Mucosa of rectum (tissue), 2 donors: Measurements from ENCODE around the gene CD164.
"Not testable (repeated sequence)": the region's sequence is repeated elsewhere in the genome, so short reads cannot be mapped to it uniquely, and the experiment has no call there.

Source experiments
- H3K27ac ChIP-seq, 2 donors: one replicate each; pipeline ENCODE4 v1.7.0; 2013; ENCODE audit warnings: inconsistent platforms in 2 of 2, low read depth in 2 of 2, low read length in 2 of 2
- H3K27me3 ChIP-seq, 2 donors: one replicate each; pipeline ENCODE4 v1.7.0; 2013; ENCODE audit warnings: low read length in 2 of 2; ENCODE audit not compliant: control insufficient read depth in 2 of 2, insufficient read depth in 2 of 2
- H3K36me3 ChIP-seq, 2 donors: one replicate each; pipeline ENCODE4 v1.7.0; 2013; ENCODE audit warnings: low read length in 2 of 2; ENCODE audit not compliant: control insufficient read depth in 2 of 2, insufficient read depth in 2 of 2
- H3K4me1 ChIP-seq, 2 donors: one replicate each; pipeline ENCODE4 v1.7.0; 2013; ENCODE audit warnings: low read length in 2 of 2, mild to moderate bottlenecking in 1 of 2; ENCODE audit not compliant: control insufficient read depth in 2 of 2, insufficient read depth in 2 of 2
- H3K4me3 ChIP-seq, 2 donors: one replicate each; pipeline ENCODE4 v1.7.0; 2013; ENCODE audit warnings: low read length in 2 of 2
- H3K9ac ChIP-seq, 2 donors: one replicate each; pipeline ENCODE4 v1.7.0; 2013; ENCODE audit warnings: low read length in 2 of 2, low read depth in 1 of 2, mild to moderate bottlenecking in 1 of 2
- H3K9me3 ChIP-seq, 2 donors: one replicate each; pipeline ENCODE4 v1.7.0; 2013; ENCODE audit warnings: low read length in 2 of 2; ENCODE audit not compliant: control insufficient read depth in 2 of 2
- donor health status: healthy.
- donor health status: Normal muscosa, but diverticular disease.

The CD164 gene

DNA sequence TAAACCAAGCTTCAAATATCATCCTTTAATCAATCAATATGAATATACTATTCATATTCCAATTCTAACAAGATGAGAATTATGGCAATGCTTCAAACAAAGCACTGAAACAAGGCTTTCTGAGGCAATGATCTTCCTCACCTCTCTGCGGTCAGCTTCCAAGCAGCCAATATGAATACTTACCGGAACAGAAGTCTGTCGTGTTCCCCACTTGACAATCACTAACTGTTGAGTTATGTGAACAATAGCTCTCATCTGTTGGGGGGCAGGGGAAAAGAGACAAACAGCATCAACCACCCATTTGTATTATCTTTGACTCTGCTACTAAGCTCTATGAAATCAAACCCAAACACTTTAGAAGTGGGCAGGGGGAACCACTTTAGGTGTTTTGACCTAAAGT lies 4.5 kb downstream of the CD164 start:
- no peak overlapping the region for H3K4me3 ChIP-seq
- H3K9ac ChIP-seq: no peak overlapping the region
- H3K4me1 ChIP-seq: peaks cover 16 to 21% of the 10 kb centered on the region in 2 donors
- peaks cover 50 to 58% of the 10 kb centered on the region in 2 donors for H3K36me3 ChIP-seq
- H3K27me3 ChIP-seq: no peaks in the 10 kb centered on the region
- no peak overlapping the region for H3K27ac ChIP-seq
- no peaks in the 10 kb centered on the region for H3K9me3 ChIP-seq

DNA sequence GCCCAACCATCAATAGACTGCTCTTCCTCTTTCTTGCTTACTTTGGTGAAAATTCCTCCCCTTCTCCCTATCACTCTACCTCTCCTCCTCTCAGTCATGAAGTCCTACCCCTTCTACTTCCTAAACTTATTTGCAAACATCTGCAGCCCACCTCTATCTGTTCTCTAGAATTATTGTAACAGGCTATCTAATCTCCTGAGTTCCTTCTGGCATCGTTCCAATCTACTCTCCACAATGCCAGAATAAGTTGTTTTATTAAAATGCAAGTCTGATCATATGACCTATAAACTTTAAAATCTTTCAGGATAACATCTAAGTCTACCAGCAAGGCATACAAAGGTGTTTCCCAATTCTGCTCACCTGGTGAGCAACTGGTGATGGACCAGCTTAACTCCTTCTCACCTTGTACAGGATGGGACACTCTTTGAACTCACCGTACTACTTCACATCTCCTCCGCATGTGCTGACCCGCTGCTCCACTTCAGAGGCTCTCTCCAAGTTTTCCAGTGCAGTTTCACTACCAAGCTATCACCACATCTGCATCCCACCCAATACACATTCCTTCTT lies 7.9 kb downstream of the CD164 start:
- Histone ChIP-seq H3K36me3 (peaks cover 74 to 82% of the 10 kb centered on the region in 2 donors), H3K27me3 (no peaks in the 10 kb centered on the region), H3K4me3 (no peak overlapping the region), H3K27ac (no peak overlapping the region), H3K4me1 (peaks cover 10 to 11% of the 10 kb centered on the region in 2 donors), H3K9me3 (no peaks in the 10 kb centered on the region), H3K9ac (no peak overlapping the region)

- H3K4me3 ChIP-seq: no peak overlapping the region
- H3K4me1 ChIP-seq: peaks cover 5 to 6% of the 10 kb centered on the region in 2 donors
- H3K27me3 ChIP-seq: no peaks in the 10 kb centered on the region
- no peaks in the 10 kb centered on the region for H3K9me3 ChIP-seq
- H3K36me3 ChIP-seq: peaks cover 79 to 85% of the 10 kb centered on the region in 2 donors
- no peak overlapping the region for H3K27ac ChIP-seq
- no peak overlapping the region for H3K9ac ChIP-seq
Observed at GRCh38 chr6:109373762-109374161, 8.5 kb downstream of the CD164 start.

GRCh38 chr6:109373331-109373730 lies 8.9 kb downstream of the CD164 start:
- H3K4me1 ChIP-seq: peaks cover 5 to 6% of the 10 kb centered on the region in 2 donors
- H3K9ac ChIP-seq: peak overlapping the region in 1 of 2 donors; percentile 19
- H3K27me3 ChIP-seq: no peaks in the 10 kb centered on the region
- H3K9me3 ChIP-seq: no peaks in the 10 kb centered on the region
- H3K4me3 ChIP-seq: no peak overlapping the region
- peaks cover 83 to 87% of the 10 kb centered on the region in 2 donors for H3K36me3 ChIP-seq
- no peak overlapping the region for H3K27ac ChIP-seq

- Histone ChIP-seq H3K9me3 (no peaks in the 10 kb centered on the region), H3K36me3 (peaks cover 83 to 86% of the 10 kb centered on the region in 2 donors), H3K27ac (no peak overlapping the region), H3K27me3 (no peaks in the 10 kb centered on the region), H3K4me3 (no peak overlapping the region), H3K4me1 (peaks cover 5 to 6% of the 10 kb centered on the region in 2 donors), H3K9ac (no peak overlapping the region)
Observed at GRCh38 chr6:109372130-109372529, 10.1 kb downstream of the CD164 start.

- H3K36me3 ChIP-seq: peaks cover 76 to 84% of the 10 kb centered on the region in 2 donors
- H3K9ac ChIP-seq: no peak overlapping the region
- H3K4me3 ChIP-seq: no peak overlapping the region
- H3K27ac ChIP-seq: no peak overlapping the region
- no peaks in the 10 kb centered on the region for H3K9me3 ChIP-seq
- H3K27me3 ChIP-seq: no peaks in the 10 kb centered on the region
- H3K4me1 ChIP-seq: peaks cover 5 to 6% of the 10 kb centered on the region in 2 donors
Observed at GRCh38 chr6:109370792-109371191, 11.5 kb downstream of the CD164 start.

DNA sequence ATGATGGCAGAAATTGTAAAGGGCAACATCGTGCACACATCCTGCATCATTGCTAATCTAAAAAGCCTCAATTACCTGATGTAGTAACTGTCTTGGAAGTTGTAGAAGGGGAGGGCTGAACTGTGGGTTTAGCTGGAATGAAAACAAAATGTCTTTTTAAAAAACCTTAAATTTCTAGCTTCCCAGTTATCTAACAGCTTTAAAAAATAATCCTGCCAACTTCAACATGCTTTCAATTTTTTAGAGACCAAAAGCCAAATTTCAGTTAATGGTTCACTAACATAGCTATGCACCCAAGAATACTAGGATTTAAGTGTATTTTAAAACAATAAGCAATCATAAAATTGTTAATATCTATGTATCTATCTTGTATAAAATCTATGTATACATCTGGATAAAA lies 11.9 kb downstream of the CD164 start:
- Histone ChIP-seq H3K4me1 (peaks cover 5 to 6% of the 10 kb centered on the region in 2 donors), H3K9ac (no peak overlapping the region), H3K4me3 (no peak overlapping the region), H3K27me3 (no peaks in the 10 kb centered on the region), H3K27ac (no peak overlapping the region), H3K9me3 (no peaks in the 10 kb centered on the region), H3K36me3 (peaks cover 77 to 79% of the 10 kb centered on the region in 2 donors)

DNA sequence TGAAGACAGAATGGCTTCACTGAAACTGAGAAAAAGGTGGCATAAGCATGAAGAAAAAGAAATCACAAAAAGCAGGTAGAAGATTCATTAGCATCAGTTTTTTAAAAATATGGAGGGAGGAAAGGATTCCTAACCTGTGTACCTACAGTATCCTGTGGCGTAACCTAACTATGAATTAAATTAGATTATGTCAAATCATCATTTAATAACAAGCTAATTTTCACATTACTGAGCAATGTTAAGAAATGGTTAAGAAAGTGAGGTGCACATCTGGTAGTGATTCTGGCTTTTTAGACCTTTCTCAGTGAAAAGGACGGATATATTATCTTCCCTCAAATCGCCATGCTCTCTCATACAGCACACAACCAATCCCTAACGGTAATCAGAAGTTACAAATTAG lies 12.5 kb downstream of the CD164 start:
- Histone ChIP-seq H3K4me1 (peaks cover 5 to 6% of the 10 kb centered on the region in 2 donors), H3K9me3 (no peaks in the 10 kb centered on the region), H3K9ac (no peak overlapping the region), H3K27me3 (no peaks in the 10 kb centered on the region), H3K36me3 (peaks cover 73 to 77% of the 10 kb centered on the region in 2 donors), H3K27ac (no peak overlapping the region), H3K4me3 (no peak overlapping the region)

DNA sequence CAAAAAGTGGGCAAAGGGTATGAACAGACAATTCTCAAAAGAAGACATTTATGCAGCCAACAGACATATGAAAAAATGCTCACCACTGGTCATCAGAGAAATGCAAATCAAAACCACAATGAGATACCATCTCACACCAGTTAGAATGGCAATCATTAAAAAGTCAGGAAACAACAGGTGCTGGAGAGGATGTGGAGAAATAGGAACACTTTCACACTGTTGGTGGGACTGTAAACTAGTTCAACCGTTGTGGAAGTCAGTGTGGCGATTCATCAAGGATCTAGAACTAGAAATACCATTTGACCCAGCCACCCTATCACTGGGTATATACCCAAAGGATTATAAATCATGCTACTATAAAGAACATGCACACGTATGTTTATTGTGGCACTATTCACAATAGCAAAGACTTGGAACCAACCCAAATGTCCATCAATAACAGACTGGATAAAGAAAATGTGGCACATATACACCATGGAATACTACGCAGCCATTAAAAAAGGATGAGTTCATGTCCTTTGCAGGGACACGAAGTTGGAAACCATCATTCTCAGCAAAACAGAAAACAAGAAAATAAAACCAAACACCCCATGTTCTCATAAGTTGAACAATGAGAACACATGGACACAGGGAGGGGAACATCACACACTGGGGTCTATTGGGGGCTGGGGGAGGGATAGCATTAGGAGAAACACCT lies 17.7 kb downstream of the CD164 start:
- not testable (repeated sequence) for H3K4me3 ChIP-seq, H3K9ac ChIP-seq, H3K9me3 ChIP-seq, H3K27ac ChIP-seq, H3K4me1 ChIP-seq, H3K27me3 ChIP-seq
- H3K36me3 ChIP-seq: peaks cover 55 to 67% of the 10 kb centered on the region in 2 donors

DNA sequence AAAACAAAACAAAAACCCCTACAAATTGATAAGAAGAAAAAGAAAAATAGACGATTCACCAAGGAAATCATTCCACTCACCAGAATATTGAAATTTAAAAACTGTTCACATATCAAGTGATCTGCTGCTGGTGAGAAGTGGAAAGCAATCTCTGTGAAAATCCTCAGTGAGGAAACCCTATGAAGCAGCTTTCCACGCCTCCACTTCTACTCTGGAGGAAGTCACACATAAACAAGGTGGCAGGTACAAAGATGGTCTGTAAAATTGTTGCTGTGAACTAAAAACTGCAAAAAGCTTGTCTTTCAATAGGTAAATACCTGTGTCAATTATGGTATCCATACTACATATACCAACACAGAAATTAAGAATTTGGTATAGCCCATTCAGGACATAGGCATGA lies 18.5 kb downstream of the CD164 start:
- Histone ChIP-seq H3K9me3 (no peaks in the 10 kb centered on the region), H3K36me3 (peaks cover 52 to 68% of the 10 kb centered on the region in 2 donors), H3K27ac (no peak overlapping the region), H3K9ac (no peak overlapping the region), H3K4me1 (no peaks in the 10 kb centered on the region), H3K27me3 (no peaks in the 10 kb centered on the region), H3K4me3 (no peak overlapping the region)
